SKM-1 (cell line): ENCODE measurements around the gene RAB35.

Experiments
- DNase-seq: peaks from one replicate; lab custom pipeline; 2025; ENCODE audit not compliant: unreplicated experiment; lab: John Stamatoyannopoulos, UW

Gene RAB35

GRCh38 chr12:120109570-120110267, 6.8 kb downstream of the RAB35 start:
- no peak for DNase-seq

GRCh38 chr12:120106151-120106550, 10.4 kb downstream of the RAB35 start:
- no peak for DNase-seq

- no peak for DNase-seq
Observed at GRCh38 chr12:120103371-120103770, 13.2 kb downstream of the RAB35 start.

GRCh38 chr12:120103044-120103338, 13.6 kb downstream of the RAB35 start:
- DNase-seq, result no peak

GRCh38 chr12:120102189-120103043, 14.1 kb downstream of the RAB35 start:
- no peak for DNase-seq

GRCh38 chr12:120101617-120102016, 14.9 kb downstream of the RAB35 start:
- no peak for DNase-seq

GRCh38 chr12:120101182-120101581, 15.4 kb downstream of the RAB35 start:
- no peak for DNase-seq

GRCh38 chr12:120100630-120101029, 15.9 kb downstream of the RAB35 start:
- DNase-seq, result no peak

GRCh38 chr12:120099738-120100137, 16.8 kb downstream of the RAB35 start:
- no peak for DNase-seq

GRCh38 chr12:120098756-120099470, 17.6 kb downstream of the RAB35 start:
- no peak for DNase-seq

GRCh38 chr12:120096671-120097202, 19.8 kb downstream of the RAB35 start:
- DNase-seq, result no peak

GRCh38 chr12:120095736-120096135, 20.8 kb downstream of the RAB35 start:
- no peak for DNase-seq

- no peak for DNase-seq
Observed at GRCh38 chr12:120095331-120095730, 21.2 kb downstream of the RAB35 start.

GRCh38 chr12:120094485-120094884, 22.1 kb downstream of the RAB35 start:
- no peak for DNase-seq

- no peak for DNase-seq
Observed at GRCh38 chr12:120093592-120094355, 22.8 kb downstream of the RAB35 start.

- DNase-seq, result no peak
Observed at GRCh38 chr12:120093336-120093591, 23.3 kb downstream of the RAB35 start.

- no peak for DNase-seq
Observed at GRCh38 chr12:120092551-120093335, 23.8 kb downstream of the RAB35 start.

GRCh38 chr12:120091371-120092090, 25.0 kb downstream of the RAB35 start:
- no peak for DNase-seq

GRCh38 chr12:120090626-120091295, 25.8 kb downstream of the RAB35 start:
- DNase-seq, result no peak
